GM21390 (cell line): Measurements from ENCODE around the gene RIN1.
A peak's percentile ranks its signal among the peaks of the same experiment; 100 is the strongest.

Experiments
- ATAC-seq: cut with Tn5 transposase; IDR thresholded peaks from one replicate; pipeline ENCODE4 v1.9.1; 2021; ENCODE audit not compliant: unreplicated experiment

RIN1 gene

GRCh38 chr11:66284526-66285078 lies 51.6 kb downstream of the RIN1 start:
- no peak for ATAC-seq

GRCh38 chr11:66283461-66284105 lies 52.7 kb downstream of the RIN1 start:
- no peak for ATAC-seq

- peak; percentile 75 for ATAC-seq
These were observed 53.5 kb downstream of the RIN1 start for GRCh38 chr11:66282468-66283455.
